Stimulated activated naive CD8-positive, alpha-beta T cell treated with anti-CD3 and anti-CD28 coated beads, Interleukin-15, amount 100 ng/mL, for 72 hours (primary cell): Measurements from ENCODE around the gene TOMM20.
"Not testable (repeated sequence)": the region's sequence is repeated elsewhere in the genome, so short reads cannot be mapped to it uniquely, and the experiment has no call there.

Experiments used
- ATAC-seq: fragments of 150-1000 bp; cut with Tn5 transposase; 2 replicates; pipeline ENCODE4 v1.10.0; 2021; ENCODE audit warnings: mild to moderate bottlenecking, moderate library complexity
- DNase-seq, 2 donors: peaks; one replicate each; pipeline ENCODE4 v3.0.0; 2021 to 2022
- H3K27ac Mint-ChIP-seq, 2 donors: one replicate each; pipeline ENCODE4 v1.8.0; 2022; ENCODE audit warnings: mild to moderate bottlenecking in 2 of 2, mixed read lengths in 2 of 2, moderate library complexity in 2 of 2
- H3K27me3 Mint-ChIP-seq: one replicate; pipeline ENCODE4 v1.8.0; 2022; ENCODE audit warnings: mixed read lengths
- H3K4me1 Mint-ChIP-seq: one replicate; pipeline ENCODE4 v1.8.0; 2022; ENCODE audit warnings: mild to moderate bottlenecking, mixed read lengths
- H3K4me3 Mint-ChIP-seq, 2 donors: one replicate each; pipeline ENCODE4 v1.8.0; 2022; ENCODE audit warnings: mild to moderate bottlenecking in 2 of 2, mixed read lengths in 2 of 2, moderate library complexity in 1 of 2
- H3K9me3 Mint-ChIP-seq, 2 donors: one replicate each; pipeline ENCODE4 v1.8.0; 2022; ENCODE audit warnings: mixed read lengths in 2 of 2

Gene TOMM20

DNA sequence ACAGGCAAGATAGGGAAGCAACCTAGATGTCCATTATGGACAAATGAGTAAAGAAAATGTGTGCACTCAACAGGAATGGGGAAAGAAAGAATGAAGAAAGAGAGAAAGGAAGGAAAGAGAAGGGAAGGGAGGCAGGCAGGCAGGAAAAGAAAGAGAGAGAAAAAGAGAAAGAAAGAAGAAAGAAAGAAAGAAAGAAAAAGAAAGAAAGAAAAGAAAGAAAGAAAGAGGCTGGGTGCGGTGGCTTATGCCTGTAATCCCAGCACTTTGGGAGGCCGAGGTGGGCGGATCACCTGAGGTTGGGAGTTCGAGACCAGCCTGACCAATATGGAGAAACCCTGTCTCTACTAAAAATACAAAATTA, 48.4 kb downstream of the TOMM20 start:
- not testable (repeated sequence) for H3K27me3 Mint-ChIP-seq, H3K4me3 Mint-ChIP-seq, H3K9me3 Mint-ChIP-seq, ATAC-seq, DNase-seq
- H3K4me1 Mint-ChIP-seq: peaks cover 15% of the 10 kb centered on the region
- H3K27ac Mint-ChIP-seq: peak overlapping the region in 1 of 2 donors; percentile 83

GRCh38 chr1:235079443-235080296, 49.0 kb downstream of the TOMM20 start:
- H3K9me3 Mint-ChIP-seq: peaks cover 0 to 5% of the 10 kb centered on the region in 2 donors
- ATAC-seq (no peak), DNase-seq (peak in 1 of 2 donors; percentile 30)
- H3K27ac Mint-ChIP-seq: no peak overlapping the region
- H3K4me3 Mint-ChIP-seq: no peak overlapping the region
- no peaks in the 10 kb centered on the region for H3K27me3 Mint-ChIP-seq
- peaks cover 15% of the 10 kb centered on the region for H3K4me1 Mint-ChIP-seq

- peaks cover 10% of the 10 kb centered on the region for H3K4me1 Mint-ChIP-seq
- no peak overlapping the region for H3K4me3 Mint-ChIP-seq
- H3K9me3 Mint-ChIP-seq: peaks cover 0 to 5% of the 10 kb centered on the region in 2 donors
- H3K27me3 Mint-ChIP-seq: no peaks in the 10 kb centered on the region
- ATAC-seq (no peak), DNase-seq (no peak)
- H3K27ac Mint-ChIP-seq: no peak overlapping the region
Observed at GRCh38 chr1:235078480-235079381, 49.9 kb downstream of the TOMM20 start.

- DNase-seq: peak; percentile 56 to 81
- Mint-ChIP-seq H3K27me3 (no peaks in the 10 kb centered on the region), H3K4me1 (peaks cover 8% of the 10 kb centered on the region), H3K4me3 (peak overlapping the region; percentile 22 to 66), H3K27ac (peak overlapping the region in 1 of 2 donors; percentile 74), H3K9me3 (peaks cover 0 to 5% of the 10 kb centered on the region in 2 donors)
- ATAC-seq: peak; percentile 80
Observed at GRCh38 chr1:235077571-235078479, 50.8 kb downstream of the TOMM20 start.

DNA sequence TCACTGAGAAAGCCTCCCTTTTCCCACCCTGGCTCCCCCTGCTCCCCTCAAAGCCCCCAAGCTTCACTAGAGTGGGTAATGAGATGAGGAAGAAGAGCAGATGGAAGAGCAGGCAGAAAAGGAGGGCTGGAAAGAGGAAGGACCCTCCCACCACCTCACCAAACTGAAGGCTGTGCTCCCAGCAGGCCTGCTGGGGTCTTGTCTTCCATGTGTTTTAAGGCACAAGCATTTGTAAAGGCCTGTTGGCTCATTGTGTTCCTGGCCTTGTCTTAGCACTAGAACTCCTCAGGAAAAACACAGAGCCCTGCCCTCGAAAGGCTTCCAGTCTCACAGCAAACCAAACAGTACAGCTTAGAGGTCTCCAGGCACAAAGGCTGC, 51.5 kb downstream of the TOMM20 start:
- peak overlapping the region; percentile 22 to 78 for H3K4me3 Mint-ChIP-seq
- no peak for ATAC-seq
- H3K9me3 Mint-ChIP-seq: peaks cover 0 to 5% of the 10 kb centered on the region in 2 donors
- peak overlapping the region; percentile 2 to 74 for H3K27ac Mint-ChIP-seq
- H3K4me1 Mint-ChIP-seq: peaks cover 10% of the 10 kb centered on the region
- no peaks in the 10 kb centered on the region for H3K27me3 Mint-ChIP-seq
- DNase-seq: no peak

- DNase-seq (no peak), ATAC-seq (no peak)
- Mint-ChIP-seq H3K9me3 (peaks cover 0 to 5% of the 10 kb centered on the region in 2 donors), H3K27ac (peak overlapping the region; percentile 29 to 31), H3K4me3 (peak overlapping the region; percentile 6 to 78), H3K27me3 (no peaks in the 10 kb centered on the region), H3K4me1 (peaks cover 13% of the 10 kb centered on the region)
Observed at GRCh38 chr1:235076504-235077162, 52.0 kb downstream of the TOMM20 start.

- peak overlapping the region; percentile 67 to 77 for H3K4me3 Mint-ChIP-seq
- peak overlapping the region; percentile 91 to 94 for H3K27ac Mint-ChIP-seq
- H3K9me3 Mint-ChIP-seq: peaks cover 0 to 5% of the 10 kb centered on the region in 2 donors
- H3K27me3 Mint-ChIP-seq: no peaks in the 10 kb centered on the region
- ATAC-seq (peak; percentile 25), DNase-seq (peak; percentile 25 to 69)
- H3K4me1 Mint-ChIP-seq: peaks cover 13% of the 10 kb centered on the region
Observed at GRCh38 chr1:235075777-235076308, 52.8 kb downstream of the TOMM20 start.

DNA sequence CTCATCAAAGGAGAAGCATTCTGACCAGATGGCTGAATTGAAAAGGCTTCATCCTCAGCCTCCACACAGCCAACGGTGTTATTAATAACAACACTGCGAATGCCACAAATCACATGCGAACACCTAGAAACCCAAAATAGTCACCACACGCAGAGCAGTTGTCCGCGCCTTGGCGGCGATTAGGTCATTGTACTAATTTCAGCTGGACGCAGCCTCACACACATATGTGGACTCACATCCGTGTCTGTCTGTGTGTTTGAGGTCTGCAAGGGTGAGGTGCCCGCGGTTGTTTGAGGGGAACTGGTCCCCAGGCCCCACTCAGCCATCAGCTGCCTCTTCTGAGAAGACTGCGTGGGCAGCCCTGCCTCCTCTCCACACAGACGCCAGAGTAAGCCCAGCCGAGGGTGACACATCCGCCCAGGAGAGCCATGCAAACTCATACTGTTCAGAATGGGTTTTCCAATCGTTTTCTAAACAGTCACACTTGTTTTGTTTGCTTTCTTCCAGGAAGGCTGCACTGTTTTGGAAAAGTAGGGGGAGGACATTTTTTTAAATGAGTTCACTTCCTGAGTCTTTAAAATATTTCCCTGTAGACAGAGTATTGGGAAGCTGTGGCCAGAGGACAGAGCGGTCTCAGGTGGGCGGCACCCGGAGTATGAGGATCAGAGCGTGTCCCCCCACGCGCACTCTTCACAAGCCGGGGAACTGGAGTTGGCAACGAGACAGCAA, 53.4 kb downstream of the TOMM20 start:
- DNase-seq (peak; percentile 60 to 86), ATAC-seq (peak; percentile 79)
- Mint-ChIP-seq H3K9me3 (peaks cover 0 to 3% of the 10 kb centered on the region in 2 donors), H3K4me1 (peaks cover 13% of the 10 kb centered on the region), H3K27me3 (no peaks in the 10 kb centered on the region), H3K4me3 (peak overlapping the region; percentile 67 to 77), H3K27ac (peak overlapping the region; percentile 94 to 98)

DNA sequence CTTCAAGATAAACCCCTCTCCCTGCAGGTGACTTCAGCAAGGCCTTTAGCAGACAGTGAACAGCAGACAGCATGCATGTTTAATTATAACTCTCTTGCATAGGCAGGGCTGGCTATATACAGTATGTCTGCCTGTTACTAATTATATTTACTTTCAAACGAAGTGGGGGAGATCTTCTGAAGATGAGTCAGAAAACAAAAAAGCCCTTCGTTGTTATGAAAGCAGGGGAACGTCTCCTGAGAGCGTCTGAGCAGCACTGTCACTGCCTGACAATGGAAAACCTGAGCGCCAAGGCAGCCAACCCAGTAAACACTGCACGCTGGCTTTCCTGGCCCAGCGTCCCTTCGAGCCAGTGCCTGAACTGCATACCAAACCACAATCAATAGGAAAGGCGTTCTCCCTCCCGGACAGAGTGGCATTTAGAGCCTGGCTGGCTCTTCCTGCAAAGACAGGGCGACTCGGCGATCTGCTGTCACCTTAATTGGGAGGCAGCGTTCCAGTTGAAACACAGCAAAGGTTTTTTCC, 54.1 kb downstream of the TOMM20 start:
- Mint-ChIP-seq H3K27ac (peak overlapping the region; percentile 94 to 98), H3K4me1 (peaks cover 13% of the 10 kb centered on the region), H3K27me3 (no peaks in the 10 kb centered on the region), H3K9me3 (no peaks in the 10 kb centered on the region), H3K4me3 (peak overlapping the region; percentile 67 to 77)
- peak; percentile 68 for ATAC-seq
- peak; percentile 30 to 69 for DNase-seq

- DNase-seq (peak; percentile 16 to 24), ATAC-seq (no peak)
- no peaks in the 10 kb centered on the region for H3K9me3 Mint-ChIP-seq
- H3K27ac Mint-ChIP-seq: peak overlapping the region in 1 of 2 donors; percentile 94
- H3K4me3 Mint-ChIP-seq: peak overlapping the region in 1 of 2 donors; percentile 77
- peaks cover 13% of the 10 kb centered on the region for H3K4me1 Mint-ChIP-seq
- no peaks in the 10 kb centered on the region for H3K27me3 Mint-ChIP-seq
Observed at GRCh38 chr1:235073968-235074522, 54.6 kb downstream of the TOMM20 start.

- Mint-ChIP-seq H3K4me1 (peaks cover 13% of the 10 kb centered on the region), H3K4me3 (no peak overlapping the region), H3K9me3 (no peaks in the 10 kb centered on the region), H3K27me3 (peaks cover 3% of the 10 kb centered on the region), H3K27ac (peak overlapping the region in 1 of 2 donors; percentile 49)
- ATAC-seq (no peak), DNase-seq (no peak)
Observed at GRCh38 chr1:235073331-235073967, 55.2 kb downstream of the TOMM20 start.

GRCh38 chr1:235072577-235072976, 56.1 kb downstream of the TOMM20 start:
- H3K27ac Mint-ChIP-seq: peak overlapping the region in 1 of 2 donors; percentile 30
- ATAC-seq, H3K9me3 Mint-ChIP-seq, DNase-seq, H3K4me3 Mint-ChIP-seq: not testable (repeated sequence)
- peaks cover 12% of the 10 kb centered on the region for H3K27me3 Mint-ChIP-seq
- peaks cover 21% of the 10 kb centered on the region for H3K4me1 Mint-ChIP-seq

DNA sequence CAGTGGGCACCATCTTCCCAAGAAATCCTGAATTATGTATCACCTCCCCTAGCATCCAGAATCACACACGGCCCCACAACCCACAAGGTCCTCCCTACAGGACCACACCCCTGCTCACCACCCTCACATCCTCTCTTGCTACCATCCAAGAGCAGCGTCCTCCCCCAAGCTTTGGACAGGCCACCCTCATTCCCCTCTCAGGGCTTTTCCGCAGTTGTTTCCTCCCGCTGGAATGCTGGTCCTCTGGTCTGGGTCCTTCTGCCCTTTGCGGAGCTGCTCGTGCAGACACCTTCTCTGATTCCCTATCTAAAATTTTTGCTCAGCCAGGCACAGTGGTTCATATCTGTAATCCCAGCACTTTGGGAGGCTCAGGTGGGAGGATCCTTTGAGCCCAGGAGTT, 56.5 kb downstream of the TOMM20 start:
- H3K9me3 Mint-ChIP-seq: no peaks in the 10 kb centered on the region
- ATAC-seq (no peak), DNase-seq (no peak)
- H3K27me3 Mint-ChIP-seq: peaks cover 16% of the 10 kb centered on the region
- H3K4me3 Mint-ChIP-seq: no peak overlapping the region
- peak overlapping the region in 1 of 2 donors; percentile 88 for H3K27ac Mint-ChIP-seq
- H3K4me1 Mint-ChIP-seq: peaks cover 25% of the 10 kb centered on the region
